Stimulated activated CD4-positive, alpha-beta T cell treated with anti-CD3 and anti-CD28 coated beads, TNF-alpha, amount 100 ng/mL, for 4 hours (primary cell): ENCODE measurements around the gene SLC38A1.
"Not testable (repeated sequence)": the region's sequence is repeated elsewhere in the genome, so short reads cannot be mapped to it uniquely, and the experiment has no call there.

Experiments
- DNase-seq, 3 experiments: peaks; one replicate each; pipeline ENCODE4 v3.0.0-alpha.2; 2020; ENCODE audit warnings: low read depth in 3 of 3

Gene SLC38A1

GRCh38 chr12:46268583-46269428, at the start of gene SLC38A1:
Gene SLC38A1 (minus strand): TSS chr12:46269043. CDS start chr12:46239800, 29,243 bp downstream.
- peak; percentile 63 to 76 (median 73) for DNase-seq

DNA sequence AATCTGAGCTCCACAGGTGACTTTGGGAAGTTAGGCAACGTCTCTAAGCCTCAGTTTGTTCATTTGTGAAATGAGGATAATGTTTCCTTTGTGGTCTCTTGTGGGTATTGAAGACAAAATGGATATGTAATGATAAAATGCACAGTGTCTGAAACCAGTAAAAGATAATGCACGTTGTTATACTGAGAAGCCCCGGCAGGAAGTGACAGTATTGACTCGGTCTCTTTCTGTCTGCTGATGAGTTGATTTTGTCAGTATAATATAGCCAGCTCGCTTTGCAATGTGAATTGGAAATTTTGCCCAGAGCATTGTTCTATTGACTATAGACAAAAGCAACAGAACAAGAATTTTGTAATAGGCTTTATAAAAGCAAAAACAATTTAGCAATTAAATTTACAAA, 49.2 kb upstream of the SLC38A1 start:
- no peak for DNase-seq

- no peak for DNase-seq
Observed at GRCh38 chr12:46304070-46304469, 35.2 kb upstream of the SLC38A1 start.

GRCh38 chr12:46303039-46303666, 34.3 kb upstream of the SLC38A1 start:
- peak in 1 of 3 experiments; percentile 44 for DNase-seq

DNA sequence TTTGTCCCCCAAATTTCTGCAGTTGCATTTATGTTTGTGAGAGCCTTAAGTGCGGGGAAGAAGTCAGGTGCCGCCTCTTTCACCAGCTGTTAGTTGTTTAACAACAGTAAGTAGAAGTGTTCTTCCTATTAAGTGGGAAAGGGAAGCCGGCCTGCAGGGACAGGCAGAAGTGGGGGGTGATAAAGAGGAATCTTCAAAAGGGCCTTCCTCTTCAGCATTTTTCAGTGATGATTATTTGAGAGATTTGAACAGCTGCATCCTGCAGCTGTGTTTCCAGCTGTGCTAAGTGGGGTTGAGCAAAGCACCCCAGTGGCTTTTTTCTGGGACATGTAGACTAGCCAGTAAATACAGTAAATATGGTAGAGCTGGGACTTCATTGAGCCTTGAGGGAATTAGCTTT, 32.1 kb upstream of the SLC38A1 start:
- DNase-seq: no peak

- DNase-seq: no peak
Observed at GRCh38 chr12:46299851-46300250, 31.0 kb upstream of the SLC38A1 start.

DNA sequence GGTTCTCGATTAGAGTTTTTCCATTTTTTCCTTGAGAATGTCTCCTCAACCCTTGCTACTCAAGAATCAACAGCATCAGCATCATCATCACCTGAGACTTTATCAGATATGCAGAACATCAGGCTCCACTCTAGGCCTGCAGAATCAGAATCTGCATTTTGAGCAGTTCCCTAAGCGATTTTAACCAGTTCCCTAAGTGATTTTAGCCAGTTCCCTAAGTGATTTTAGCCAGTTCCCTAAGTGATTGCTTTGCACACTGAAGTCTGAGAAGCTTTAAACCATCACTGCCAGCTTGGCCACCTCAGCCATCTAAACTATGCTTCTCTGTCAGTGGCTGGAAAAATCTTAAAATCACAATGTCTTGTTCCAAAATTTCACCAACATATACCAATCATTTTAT, 29.4 kb upstream of the SLC38A1 start:
- DNase-seq: no peak

GRCh38 chr12:46296822-46297221, 28.0 kb upstream of the SLC38A1 start:
- no peak for DNase-seq

DNA sequence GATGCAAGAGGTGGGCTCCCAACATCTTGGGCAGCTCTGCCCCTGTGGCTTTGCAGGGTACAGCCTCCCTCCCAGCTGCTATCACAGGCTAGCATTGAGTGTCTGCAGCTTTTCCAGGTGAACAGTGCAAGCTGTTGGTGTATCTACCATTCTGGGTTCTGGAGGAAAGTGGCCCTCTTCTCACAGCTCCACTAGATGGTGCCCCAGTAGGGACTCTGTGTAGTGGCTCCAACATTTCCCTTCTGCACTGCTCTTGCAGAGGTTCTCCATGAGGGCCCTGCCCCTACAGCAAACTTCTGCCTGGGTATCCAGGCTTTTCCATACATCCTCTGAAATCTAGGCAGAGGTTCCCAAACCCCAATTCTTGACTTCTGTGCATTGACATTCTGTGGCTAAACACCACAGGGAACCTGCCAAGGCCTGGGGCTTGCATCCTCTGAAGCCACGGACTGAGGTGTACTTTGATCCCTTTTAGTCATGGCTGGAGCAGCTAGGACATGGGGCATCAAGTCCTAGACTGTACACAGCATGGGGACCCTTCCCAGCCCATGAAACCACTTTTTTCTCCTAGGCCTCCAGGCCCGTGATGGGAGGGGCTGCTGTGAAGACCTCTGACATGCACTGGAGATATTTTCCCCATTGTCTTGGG, 24.0 kb upstream of the SLC38A1 start:
- no peak for DNase-seq

- not testable (repeated sequence) for DNase-seq
Observed at GRCh38 chr12:46291953-46292352, 23.1 kb upstream of the SLC38A1 start.

GRCh38 chr12:46285177-46285576, 16.3 kb upstream of the SLC38A1 start:
- DNase-seq: not testable (repeated sequence)

- no peak for DNase-seq
Observed at GRCh38 chr12:46282829-46283228, 14.0 kb upstream of the SLC38A1 start.

GRCh38 chr12:46276756-46277155, 7.9 kb upstream of the SLC38A1 start:
- no peak for DNase-seq

DNA sequence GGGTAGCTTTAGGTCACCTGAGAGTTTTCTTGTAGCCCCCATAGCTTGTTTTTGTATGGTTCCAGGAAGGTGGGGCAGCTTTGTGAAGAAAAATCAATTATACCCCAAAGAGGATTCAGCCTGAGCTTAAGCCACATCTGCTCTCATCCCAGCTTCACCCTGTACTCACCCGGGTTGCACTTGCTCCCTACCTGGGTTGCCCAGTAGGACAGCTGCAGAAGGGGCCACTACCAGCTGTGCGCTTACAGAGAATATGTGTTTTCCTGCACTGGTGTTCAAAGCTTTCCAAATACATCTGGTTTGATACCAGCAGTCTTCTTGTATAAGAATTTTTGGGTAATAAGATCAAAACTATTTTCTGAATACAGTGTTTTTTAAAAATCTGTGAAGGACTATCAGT, 3.0 kb upstream of the SLC38A1 start:
- no peak for DNase-seq

DNA sequence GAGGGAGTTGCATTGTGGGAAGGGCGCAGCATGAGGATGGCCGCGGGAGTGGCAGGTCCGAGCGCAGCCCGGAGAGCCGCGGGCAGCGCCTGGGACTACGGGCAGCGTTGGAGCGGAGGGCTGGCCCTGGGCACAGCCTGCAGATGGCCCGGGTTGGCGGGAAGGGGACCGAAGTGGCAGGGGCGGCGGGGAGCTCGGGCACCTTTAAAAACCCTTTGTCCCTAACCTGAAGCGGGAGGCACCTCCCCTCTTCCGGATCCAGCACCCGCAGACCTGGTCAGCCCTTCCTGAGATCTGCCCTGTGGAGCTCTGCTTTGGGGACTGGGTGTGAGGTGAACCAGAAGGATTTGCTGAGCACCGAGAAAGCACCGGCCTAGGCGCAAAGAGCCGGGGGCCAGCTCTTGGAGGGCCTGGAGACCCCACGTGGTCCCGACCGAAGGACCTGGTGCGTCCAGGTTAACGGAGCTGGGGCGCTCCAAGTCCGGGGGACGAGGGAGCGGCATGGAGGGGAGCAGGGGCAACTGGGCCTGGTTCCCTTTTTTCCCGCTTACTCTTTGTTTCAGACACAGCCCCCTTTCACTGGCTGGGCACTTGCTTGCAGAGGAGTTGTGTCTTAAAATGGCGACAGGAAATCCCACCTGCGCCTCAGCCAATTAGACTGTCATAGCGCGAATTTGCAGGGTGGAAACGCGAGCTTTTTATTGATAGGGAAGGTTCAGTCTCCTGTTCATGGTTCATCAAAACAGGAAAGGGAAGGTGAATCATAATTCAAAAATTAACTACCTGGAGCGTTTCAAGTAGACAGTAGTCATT, 792 bp upstream of the SLC38A1 start:
- DNase-seq: peak; percentile 49 to 54 (median 52)

GRCh38 chr12:46267825-46268582, 839 bp downstream of the SLC38A1 start:
- DNase-seq: peak in 2 of 3 experiments; percentile 16 to 18

DNA sequence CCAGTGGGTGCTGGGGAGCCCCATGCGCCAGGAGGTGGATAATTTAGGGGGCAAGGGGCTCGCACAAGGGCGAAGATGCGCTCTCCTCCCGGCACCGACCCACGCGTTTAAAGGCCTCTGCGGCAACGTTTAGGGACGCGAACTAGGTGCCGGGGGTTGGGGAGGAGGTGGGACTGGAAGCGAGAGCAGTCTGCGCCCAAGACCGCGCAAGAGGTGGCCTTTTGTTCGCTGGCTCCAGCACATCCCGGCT, 1.3 kb downstream of the SLC38A1 start:
- DNase-seq: peak in 1 of 3 experiments; percentile 13

- DNase-seq: peak; percentile 32 to 48 (median 33)
Observed at GRCh38 chr12:46266869-46267574, 1.8 kb downstream of the SLC38A1 start.

GRCh38 chr12:46266382-46266791, 2.5 kb downstream of the SLC38A1 start:
- DNase-seq: no peak

DNA sequence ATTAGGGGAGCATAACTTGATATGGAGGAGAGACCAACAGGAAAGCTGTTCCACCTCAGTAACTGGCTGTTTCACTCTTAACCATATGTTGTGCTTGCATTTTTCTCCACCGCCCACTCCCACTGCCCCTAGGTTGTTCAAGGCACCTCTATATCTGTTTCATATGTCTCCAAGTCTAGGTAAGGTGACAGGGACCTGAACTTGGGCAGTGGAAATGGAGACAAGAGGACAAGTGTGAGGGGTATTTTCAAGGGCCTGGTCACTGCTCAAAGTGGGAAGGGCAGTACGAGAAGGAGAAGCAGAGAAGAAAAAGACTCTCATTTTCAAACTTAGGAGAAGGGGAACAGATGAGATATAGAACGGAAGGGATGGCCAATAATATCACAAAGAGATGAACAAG, 3.1 kb downstream of the SLC38A1 start:
- DNase-seq: no peak

GRCh38 chr12:46265102-46265501, 3.7 kb downstream of the SLC38A1 start:
- DNase-seq: no peak
